GM10266 (cell line): ENCODE measurements around the gene DCAF17.
"Not testable (repeated sequence)": the region's sequence is repeated elsewhere in the genome, so short reads cannot be mapped to it uniquely, and the experiment has no call there.

ENCODE experiments used
- DNase-seq: peaks from one replicate; pipeline ENCODE4 v3.0.0; 2012; ENCODE audit errors: extremely low spot score
- TF ChIP-seq, protein P1 (sequence below): IDR thresholded peaks from 2 replicates; pipeline ENCODE4 v1.5.1; 2012; ENCODE audit warnings: mild to moderate bottlenecking, low read depth; ENCODE audit not compliant: control insufficient read depth, insufficient read depth; ENCODE audit errors: missing control alignments

DCAF17 gene

DNA sequence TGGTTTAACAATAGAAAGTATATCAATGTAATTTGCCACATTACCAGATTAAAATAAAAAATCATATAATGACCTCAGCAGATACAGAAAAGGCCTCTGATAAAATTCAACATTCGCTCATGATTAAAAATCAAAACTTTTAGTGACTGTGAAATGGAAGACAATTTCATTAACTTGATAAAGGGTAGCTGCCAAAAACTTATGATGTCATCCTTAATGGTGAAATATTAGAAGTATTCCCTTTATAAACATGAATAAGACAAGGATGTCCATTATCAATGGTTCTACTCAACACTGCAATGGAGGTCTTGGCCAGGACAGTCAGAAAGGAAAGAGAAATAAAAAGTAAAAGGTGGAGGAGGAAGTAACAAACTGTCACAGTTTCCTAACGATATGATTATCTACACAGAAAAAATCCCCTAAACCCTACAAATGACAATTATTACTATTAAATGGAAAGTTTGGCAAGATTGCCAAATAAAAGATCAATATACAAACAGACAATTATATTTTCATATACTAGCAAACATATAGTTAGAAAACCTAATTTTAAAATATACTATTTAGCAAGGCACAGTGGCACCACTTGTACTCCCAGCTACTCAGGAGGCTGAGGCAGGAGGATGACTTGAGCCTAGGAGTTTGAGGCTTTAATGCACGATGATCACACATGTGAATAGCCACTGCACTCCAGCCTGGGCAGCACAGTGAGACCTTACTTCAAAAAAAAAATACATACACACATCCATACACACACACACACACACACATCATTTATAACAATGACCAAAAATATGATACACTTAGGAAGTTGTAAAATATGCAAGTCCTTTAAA, 13.1 kb upstream of the DCAF17 start:
- no peak for DNase-seq
- TF ChIP-seq, protein P1, sequence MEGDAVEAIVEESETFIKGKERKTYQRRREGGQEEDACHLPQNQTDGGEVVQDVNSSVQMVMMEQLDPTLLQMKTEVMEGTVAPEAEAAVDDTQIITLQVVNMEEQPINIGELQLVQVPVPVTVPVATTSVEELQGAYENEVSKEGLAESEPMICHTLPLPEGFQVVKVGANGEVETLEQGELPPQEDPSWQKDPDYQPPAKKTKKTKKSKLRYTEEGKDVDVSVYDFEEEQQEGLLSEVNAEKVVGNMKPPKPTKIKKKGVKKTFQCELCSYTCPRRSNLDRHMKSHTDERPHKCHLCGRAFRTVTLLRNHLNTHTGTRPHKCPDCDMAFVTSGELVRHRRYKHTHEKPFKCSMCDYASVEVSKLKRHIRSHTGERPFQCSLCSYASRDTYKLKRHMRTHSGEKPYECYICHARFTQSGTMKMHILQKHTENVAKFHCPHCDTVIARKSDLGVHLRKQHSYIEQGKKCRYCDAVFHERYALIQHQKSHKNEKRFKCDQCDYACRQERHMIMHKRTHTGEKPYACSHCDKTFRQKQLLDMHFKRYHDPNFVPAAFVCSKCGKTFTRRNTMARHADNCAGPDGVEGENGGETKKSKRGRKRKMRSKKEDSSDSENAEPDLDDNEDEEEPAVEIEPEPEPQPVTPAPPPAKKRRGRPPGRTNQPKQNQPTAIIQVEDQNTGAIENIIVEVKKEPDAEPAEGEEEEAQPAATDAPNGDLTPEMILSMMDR: no peak

DNA sequence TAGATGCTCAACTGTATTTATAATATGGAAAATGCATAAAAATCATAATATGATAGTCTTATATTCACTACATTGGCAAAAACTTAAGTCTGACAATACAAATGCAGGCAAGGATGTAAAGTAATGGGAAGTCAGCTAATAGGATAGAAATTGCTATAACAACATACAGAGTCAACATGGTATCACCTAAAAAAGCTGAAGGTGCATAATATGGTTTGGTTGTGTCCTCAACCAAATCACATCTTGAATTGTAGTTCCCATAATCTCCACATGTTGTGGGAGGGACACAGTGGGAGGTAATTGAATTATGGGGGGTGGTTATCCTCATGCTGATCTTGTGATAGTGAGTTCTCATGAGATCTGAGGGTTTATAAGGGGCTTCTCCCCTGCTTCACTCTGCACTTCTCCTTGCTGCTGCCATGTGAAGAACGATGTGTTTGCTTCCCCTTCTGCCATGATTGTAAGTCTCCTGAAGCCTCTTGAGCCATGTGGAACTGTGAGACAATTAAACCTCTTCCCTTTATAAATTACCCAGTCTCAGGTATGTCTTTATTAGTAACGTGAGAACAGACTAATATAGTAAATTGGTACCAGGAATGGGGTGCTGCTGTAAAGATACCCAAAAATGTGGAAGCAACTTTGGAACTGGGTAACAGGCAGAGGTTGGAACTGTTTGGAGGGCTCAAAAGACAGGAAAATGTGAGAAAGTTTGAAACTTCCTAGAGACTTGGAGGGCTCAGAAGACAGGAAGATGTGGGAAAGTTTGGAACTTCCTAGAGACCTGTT, 11.1 kb upstream of the DCAF17 start:
- DNase-seq: not testable (repeated sequence)

DNA sequence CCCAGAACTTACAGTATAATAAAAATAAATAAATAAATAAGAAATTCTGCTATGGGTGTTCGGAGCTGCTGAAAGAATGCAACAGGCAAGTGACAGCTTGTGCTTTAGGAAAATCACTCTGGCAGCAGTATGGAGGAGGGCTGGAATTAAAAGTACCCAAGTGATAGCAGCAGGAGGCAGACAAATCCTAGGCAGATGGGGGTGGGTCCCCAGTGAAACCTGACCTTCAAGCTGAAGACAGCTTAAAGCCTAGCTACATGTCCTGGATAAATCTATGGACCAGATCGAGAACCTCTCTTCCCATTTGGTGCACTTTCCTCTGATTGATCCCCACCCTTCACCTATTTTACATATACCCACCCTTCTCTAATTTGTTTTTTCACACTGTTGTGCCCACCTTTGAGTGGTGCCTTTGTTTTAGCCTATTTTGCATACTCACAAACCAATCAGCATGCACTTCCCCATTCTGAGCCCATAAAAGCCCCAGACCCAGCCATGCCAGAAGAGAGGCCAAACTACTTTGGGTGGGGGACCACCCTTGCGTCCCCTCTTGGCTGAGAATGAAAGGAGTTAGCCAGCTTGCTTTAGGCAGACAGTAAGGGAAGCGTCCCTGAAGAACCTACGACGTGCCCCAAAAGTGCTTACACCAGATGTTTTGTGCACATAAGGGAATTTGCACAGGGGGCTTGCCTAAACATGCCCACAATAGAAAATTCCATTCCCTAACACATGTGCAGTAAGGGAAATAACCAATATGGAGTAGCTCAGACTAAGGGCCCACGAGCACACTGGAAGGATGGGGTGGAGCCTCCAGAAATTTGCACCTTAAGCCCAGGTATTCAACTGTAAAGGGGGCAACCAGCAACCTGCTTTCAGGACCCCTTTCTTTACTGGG, 3.3 kb upstream of the DCAF17 start:
- DNase-seq: no peak
- TF ChIP-seq, protein P1: no peak

DNA sequence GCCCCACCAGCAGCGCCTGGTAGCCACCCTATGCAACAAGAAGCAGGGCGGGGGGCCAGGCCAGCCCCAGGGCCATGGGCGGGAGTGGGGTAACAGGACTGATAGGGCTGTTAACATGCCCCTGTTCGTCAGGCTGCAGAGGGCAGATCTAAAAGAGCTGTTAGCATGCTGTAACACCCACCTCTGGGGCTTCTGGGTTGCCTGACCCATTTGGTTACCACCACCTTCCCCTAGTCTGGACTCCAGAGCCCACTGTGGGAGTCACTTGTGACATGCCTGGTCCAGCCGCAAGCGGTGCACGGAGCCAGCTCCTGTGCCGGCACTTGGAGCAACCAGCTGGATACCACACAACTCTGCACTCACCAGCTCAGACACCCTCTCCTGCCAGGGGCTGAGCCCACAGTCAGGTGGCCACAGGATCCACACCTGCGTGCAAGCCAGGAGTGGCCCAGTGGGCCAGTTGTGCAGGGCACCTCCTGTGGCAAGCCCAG, 2.3 kb upstream of the DCAF17 start:
- no peak for DNase-seq
- TF ChIP-seq, protein P1: no peak

DNA sequence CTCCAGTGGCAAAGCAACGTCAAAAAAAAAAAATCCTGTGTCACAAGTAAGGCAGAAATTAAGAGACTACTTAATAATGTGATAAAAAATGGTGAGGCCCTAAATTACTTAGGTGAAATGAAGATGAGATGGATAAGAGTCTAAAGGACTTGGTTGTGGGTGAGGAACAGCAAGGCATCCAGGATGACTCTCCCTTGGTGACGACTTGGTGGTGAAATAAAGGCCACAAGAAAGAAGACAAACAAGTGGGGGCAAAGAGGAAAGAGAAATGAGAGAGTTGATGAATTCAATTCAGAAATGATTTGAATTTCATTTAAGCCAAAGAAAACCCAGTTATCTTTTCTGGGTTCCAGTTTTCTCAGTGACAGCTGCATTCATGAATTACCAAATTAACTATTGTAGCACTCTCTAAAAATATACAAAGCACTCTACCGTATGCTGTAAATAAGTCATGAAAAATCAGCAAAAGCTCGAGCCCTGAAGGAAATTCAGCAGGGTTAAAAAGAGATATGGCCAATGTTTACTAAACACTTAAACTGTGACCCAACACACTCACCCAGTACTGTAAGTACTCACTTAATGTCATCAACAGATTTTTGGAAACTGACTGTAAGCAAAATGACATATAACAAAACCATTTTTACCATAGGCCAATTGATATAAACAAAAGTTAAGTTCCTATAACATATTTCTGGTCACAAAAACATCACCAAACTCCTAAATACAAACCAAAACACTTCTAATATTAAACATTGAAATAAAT, 1.6 kb upstream of the DCAF17 start:
- DNase-seq: no peak
- TF ChIP-seq, protein P1: no peak

DNA sequence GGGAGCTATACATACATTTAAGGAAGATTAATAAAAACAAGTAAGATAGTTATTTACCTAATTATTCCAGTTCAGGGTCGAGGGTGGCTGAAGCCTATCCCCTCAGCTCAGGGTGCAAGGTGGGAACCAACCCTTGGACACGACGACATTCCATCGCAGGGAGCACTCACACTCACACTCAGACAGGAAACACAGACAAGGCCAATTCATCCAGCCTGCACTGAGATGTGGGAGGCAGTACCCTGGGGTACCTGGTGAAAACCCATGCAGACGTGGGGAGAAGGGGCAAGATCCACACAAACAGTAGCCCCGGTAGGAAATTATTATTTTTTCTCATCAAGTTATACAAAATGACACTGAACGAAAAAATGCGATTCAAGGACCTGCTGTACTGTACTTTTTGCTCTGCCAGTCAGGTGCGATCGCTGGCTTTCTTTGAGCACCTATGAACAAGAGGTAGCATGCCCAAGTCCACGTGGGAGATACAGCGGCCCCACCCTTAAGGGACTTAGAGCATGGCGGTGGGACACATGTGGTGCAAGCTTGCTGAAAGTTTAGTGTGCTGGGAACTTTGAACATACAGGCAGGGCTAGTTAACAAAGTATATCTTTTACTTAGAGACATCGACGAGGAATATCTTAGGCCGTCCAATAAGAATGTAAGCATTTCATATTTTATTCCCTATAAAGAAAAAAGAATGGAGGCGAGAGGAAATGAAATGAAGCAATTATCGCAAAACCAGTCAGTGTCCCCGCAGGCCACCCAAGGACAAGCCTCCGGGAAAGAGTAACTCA, 860 bp upstream of the DCAF17 start:
- TF ChIP-seq, protein P1: no peak
- DNase-seq: peak; percentile 43
